ENCODE results near the gene DCDC1.
"Not testable (repeated sequence)": the region's sequence is repeated elsewhere in the genome, so short reads cannot be mapped to it uniquely, and the experiment has no call there.

DCDC1 gene

GRCh38 chr11:30984442-30984816, 385.1 kb downstream of the DCDC1 start:
- Histone ChIP-seq H3K4me3 (ENCODE audit: insufficient read depth, low read depth, low read length, poor library complexity, severe bottlenecking) (no peak overlapping the region), H3K36me3 (ENCODE audit: control insufficient read depth, insufficient read depth, low read length) (no peaks in the 10 kb centered on the region), H3K27me3 (replicated peaks; ENCODE audit: control insufficient read depth, insufficient read depth, low read length, poor library complexity, severe bottlenecking) (no peaks in the 10 kb centered on the region), H3K9me3 (ENCODE audit: control insufficient read depth, low read length) (no peaks in the 10 kb centered on the region), H3K27ac (ENCODE audit: insufficient read depth, low read length, poor library complexity, severe bottlenecking) (no peak overlapping the region), H3K4me1 (ENCODE audit: control insufficient read depth, insufficient read depth, low read length, poor library complexity, severe bottlenecking) (no peaks in the 10 kb centered on the region)
- no peak for DNase-seq

- H3K27ac ChIP-seq (ENCODE audit: insufficient read depth, low read length, poor library complexity, severe bottlenecking) = no peak overlapping the region
- H3K36me3 ChIP-seq (ENCODE audit: control insufficient read depth, insufficient read depth, low read length) = no peaks in the 10 kb centered on the region
Observed at GRCh38 chr11:30983776-30984441, 385.6 kb downstream of the DCDC1 start.

DNA sequence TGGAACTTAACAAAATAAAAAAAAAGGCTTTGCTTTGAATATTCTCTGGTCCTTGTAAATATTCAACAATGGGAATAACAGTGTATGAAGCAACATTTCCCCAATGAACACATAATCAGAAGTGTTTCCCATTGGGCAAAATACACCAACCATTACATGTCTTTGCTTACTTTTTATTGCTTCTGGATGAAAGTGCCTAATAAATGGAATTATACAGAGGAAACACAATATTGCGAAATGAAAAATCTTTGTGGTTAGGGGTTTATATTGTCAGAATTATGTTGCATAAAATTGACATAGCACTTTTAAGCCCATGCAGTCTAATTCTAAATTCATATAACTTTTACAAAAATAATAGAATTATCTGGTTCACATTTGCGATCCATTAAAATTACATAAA, 386.4 kb downstream of the DCDC1 start:
- no peak for DNase-seq
- H3K4me1 ChIP-seq (ENCODE audit: control insufficient read depth, insufficient read depth, low read length, poor library complexity, severe bottlenecking) = no peaks in the 10 kb centered on the region
- no peaks in the 10 kb centered on the region for H3K9me3 ChIP-seq (ENCODE audit: control insufficient read depth, low read length)
- H3K4me3 ChIP-seq (ENCODE audit: insufficient read depth, low read depth, low read length, poor library complexity, severe bottlenecking) = no peak overlapping the region
- no peak overlapping the region for H3K27ac ChIP-seq (ENCODE audit: insufficient read depth, low read length, poor library complexity, severe bottlenecking)
- H3K36me3 ChIP-seq (ENCODE audit: control insufficient read depth, insufficient read depth, low read length) = no peaks in the 10 kb centered on the region
- no peaks in the 10 kb centered on the region for H3K27me3 ChIP-seq (replicated peaks; ENCODE audit: control insufficient read depth, insufficient read depth, low read length, poor library complexity, severe bottlenecking)

More at GRCh38 chr11:30983776-30984441, 385.6 kb downstream of the DCDC1 start:
- no peak for DNase-seq
- H3K9me3 ChIP-seq (ENCODE audit: control insufficient read depth, low read length) = no peaks in the 10 kb centered on the region
- H3K4me1 ChIP-seq (ENCODE audit: control insufficient read depth, insufficient read depth, low read length, poor library complexity, severe bottlenecking) = no peaks in the 10 kb centered on the region
- H3K27me3 ChIP-seq (replicated peaks; ENCODE audit: control insufficient read depth, insufficient read depth, low read length, poor library complexity, severe bottlenecking) = no peaks in the 10 kb centered on the region
- no peak overlapping the region for H3K4me3 ChIP-seq (ENCODE audit: insufficient read depth, low read depth, low read length, poor library complexity, severe bottlenecking)

DNA sequence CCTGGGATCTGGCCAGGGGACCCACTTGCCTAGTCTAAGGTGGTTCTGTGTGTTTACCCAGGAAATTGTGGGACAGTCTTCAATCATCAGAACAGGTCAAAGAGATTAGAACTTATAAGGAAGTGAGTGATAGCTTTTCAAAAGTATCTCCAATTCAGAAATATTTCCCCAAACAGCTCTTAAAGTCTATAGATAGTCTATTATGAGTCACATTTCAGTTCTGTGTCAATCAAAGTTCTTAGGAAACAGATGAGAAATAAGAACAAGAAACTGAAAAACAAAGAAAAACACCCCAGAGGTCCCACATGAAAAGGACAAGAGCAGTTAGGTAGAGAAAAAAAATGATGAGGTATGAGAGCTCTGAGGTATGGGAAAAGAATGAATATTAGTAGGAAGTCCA, 402.0 kb downstream of the DCDC1 start:
- Histone ChIP-seq H3K27ac (ENCODE audit: insufficient read depth, low read length, poor library complexity, severe bottlenecking) (no peak overlapping the region), H3K9me3 (ENCODE audit: control insufficient read depth, low read length) (no peaks in the 10 kb centered on the region), H3K27me3 (replicated peaks; ENCODE audit: control insufficient read depth, insufficient read depth, low read length, poor library complexity, severe bottlenecking) (no peaks in the 10 kb centered on the region), H3K36me3 (ENCODE audit: control insufficient read depth, insufficient read depth, low read length) (no peaks in the 10 kb centered on the region), H3K4me3 (ENCODE audit: insufficient read depth, low read depth, low read length, poor library complexity, severe bottlenecking) (no peak overlapping the region), H3K4me1 (ENCODE audit: control insufficient read depth, insufficient read depth, low read length, poor library complexity, severe bottlenecking) (no peaks in the 10 kb centered on the region)
- no peak for DNase-seq

DNA sequence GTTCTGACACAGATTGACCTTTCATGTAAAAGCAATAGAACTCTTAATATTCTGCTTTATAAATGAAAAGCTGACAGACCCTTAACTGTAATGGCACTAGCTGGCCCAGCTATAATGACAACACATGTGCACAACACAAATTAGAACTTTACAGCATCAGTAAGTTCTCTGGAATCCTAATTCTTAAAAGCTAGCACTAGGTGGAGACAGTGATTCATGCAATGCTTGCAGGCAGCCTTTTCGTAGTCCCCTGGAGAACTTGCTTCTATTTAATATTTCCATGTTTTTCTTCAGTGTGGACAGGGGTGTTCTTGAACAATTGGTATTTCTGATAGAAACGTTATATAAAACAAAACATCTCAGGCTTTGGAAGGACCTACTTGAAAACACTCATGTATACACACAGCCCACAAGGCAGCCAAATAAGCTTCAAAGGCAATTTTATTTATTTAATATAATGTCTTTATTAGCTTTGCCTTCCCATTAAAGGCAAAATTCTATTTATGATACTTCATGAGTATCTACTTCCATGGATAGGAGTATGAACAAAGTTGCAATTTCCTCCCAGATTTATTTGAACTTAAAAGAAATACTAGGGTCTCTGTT, 409.0 kb downstream of the DCDC1 start:
- H3K36me3 ChIP-seq (ENCODE audit: control insufficient read depth, insufficient read depth, low read length) = no peaks in the 10 kb centered on the region
- DNase-seq = no peak
- H3K27me3 ChIP-seq (replicated peaks; ENCODE audit: control insufficient read depth, insufficient read depth, low read length, poor library complexity, severe bottlenecking) = no peaks in the 10 kb centered on the region

GRCh38 chr11:30956751-30957150, 412.8 kb downstream of the DCDC1 start:
- Histone ChIP-seq H3K27me3 (replicated peaks; ENCODE audit: control insufficient read depth, insufficient read depth, low read length, poor library complexity, severe bottlenecking) (no peaks in the 10 kb centered on the region), H3K4me3 (ENCODE audit: insufficient read depth, low read depth, low read length, poor library complexity, severe bottlenecking) (no peak overlapping the region), H3K4me1 (ENCODE audit: control insufficient read depth, insufficient read depth, low read length, poor library complexity, severe bottlenecking) (no peaks in the 10 kb centered on the region), H3K27ac (ENCODE audit: insufficient read depth, low read length, poor library complexity, severe bottlenecking) (no peak overlapping the region), H3K9me3 (ENCODE audit: control insufficient read depth, low read length) (no peaks in the 10 kb centered on the region), H3K36me3 (ENCODE audit: control insufficient read depth, insufficient read depth, low read length) (no peaks in the 10 kb centered on the region)
- DNase-seq = no peak

More for the DNA sequence above, 409.0 kb downstream of the DCDC1 start:
- no peak overlapping the region for H3K27ac ChIP-seq (ENCODE audit: insufficient read depth, low read length, poor library complexity, severe bottlenecking)
- no peaks in the 10 kb centered on the region for H3K9me3 ChIP-seq (ENCODE audit: control insufficient read depth, low read length)
- no peak overlapping the region for H3K4me3 ChIP-seq (ENCODE audit: insufficient read depth, low read depth, low read length, poor library complexity, severe bottlenecking)
- H3K4me1 ChIP-seq (ENCODE audit: control insufficient read depth, insufficient read depth, low read length, poor library complexity, severe bottlenecking) = no peaks in the 10 kb centered on the region

DNA sequence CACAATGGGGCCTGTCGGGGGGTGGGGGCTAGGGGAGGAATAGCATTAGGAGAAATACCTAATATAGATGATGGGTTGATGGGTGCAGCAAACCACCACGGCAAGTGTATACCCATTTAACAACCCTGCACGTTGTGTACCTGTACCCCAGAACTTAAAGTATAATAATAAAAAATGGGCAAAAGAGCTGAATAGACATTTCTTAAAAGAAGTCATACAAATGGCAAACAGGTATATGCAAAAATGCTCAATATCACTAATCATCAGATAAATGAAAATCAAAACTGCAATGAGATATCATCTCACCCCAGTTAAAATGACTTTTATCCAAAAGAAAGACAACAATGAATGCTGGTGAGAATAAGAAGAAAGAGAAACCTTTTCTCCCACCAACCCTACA, 419.7 kb downstream of the DCDC1 start:
- no peak for DNase-seq
- no peaks in the 10 kb centered on the region for H3K4me1 ChIP-seq (ENCODE audit: control insufficient read depth, insufficient read depth, low read length, poor library complexity, severe bottlenecking)
- no peak overlapping the region for H3K4me3 ChIP-seq (ENCODE audit: insufficient read depth, low read depth, low read length, poor library complexity, severe bottlenecking)
- no peaks in the 10 kb centered on the region for H3K36me3 ChIP-seq (ENCODE audit: control insufficient read depth, insufficient read depth, low read length)
- H3K27me3 ChIP-seq (replicated peaks; ENCODE audit: control insufficient read depth, insufficient read depth, low read length, poor library complexity, severe bottlenecking) = no peaks in the 10 kb centered on the region
- H3K27ac ChIP-seq (ENCODE audit: insufficient read depth, low read length, poor library complexity, severe bottlenecking) = no peak overlapping the region
- no peaks in the 10 kb centered on the region for H3K9me3 ChIP-seq (ENCODE audit: control insufficient read depth, low read length)

DNA sequence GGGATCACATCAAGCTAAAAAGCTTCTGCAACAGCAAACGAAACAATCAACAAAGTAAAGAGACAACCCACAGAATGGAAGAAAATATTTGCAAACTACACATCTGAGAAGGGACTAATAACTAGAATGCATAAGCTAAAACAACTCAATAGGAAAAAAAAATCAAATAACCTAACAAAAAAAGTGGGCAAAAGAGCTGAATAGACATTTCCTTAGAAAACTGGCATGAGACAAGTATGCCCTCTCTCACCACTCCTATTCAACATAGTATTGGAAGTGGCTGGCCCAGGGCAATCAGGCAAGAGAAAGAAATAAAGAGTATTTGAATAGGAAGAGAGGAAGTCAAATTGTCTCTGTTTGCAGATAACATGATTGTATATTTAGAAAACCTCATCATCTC, 421.8 kb downstream of the DCDC1 start:
- H3K36me3 ChIP-seq (ENCODE audit: control insufficient read depth, insufficient read depth, low read length); H3K9me3 ChIP-seq (ENCODE audit: control insufficient read depth, low read length); H3K27me3 ChIP-seq (replicated peaks; ENCODE audit: control insufficient read depth, insufficient read depth, low read length, poor library complexity, severe bottlenecking); H3K4me1 ChIP-seq (ENCODE audit: control insufficient read depth, insufficient read depth, low read length, poor library complexity, severe bottlenecking); H3K27ac ChIP-seq (ENCODE audit: insufficient read depth, low read length, poor library complexity, severe bottlenecking); H3K4me3 ChIP-seq (ENCODE audit: insufficient read depth, low read depth, low read length, poor library complexity, severe bottlenecking); DNase-seq: not testable (repeated sequence)

GRCh38 chr11:30938810-30939209, 430.7 kb downstream of the DCDC1 start:
- H3K4me1 ChIP-seq (ENCODE audit: control insufficient read depth, insufficient read depth, low read length, poor library complexity, severe bottlenecking) = no peaks in the 10 kb centered on the region
- no peak overlapping the region for H3K27ac ChIP-seq (ENCODE audit: insufficient read depth, low read length, poor library complexity, severe bottlenecking)
- no peaks in the 10 kb centered on the region for H3K9me3 ChIP-seq (ENCODE audit: control insufficient read depth, low read length)
- no peak overlapping the region for H3K4me3 ChIP-seq (ENCODE audit: insufficient read depth, low read depth, low read length, poor library complexity, severe bottlenecking)
- no peaks in the 10 kb centered on the region for H3K36me3 ChIP-seq (ENCODE audit: control insufficient read depth, insufficient read depth, low read length)
- no peak for DNase-seq
- H3K27me3 ChIP-seq (replicated peaks; ENCODE audit: control insufficient read depth, insufficient read depth, low read length, poor library complexity, severe bottlenecking) = no peaks in the 10 kb centered on the region

DNA sequence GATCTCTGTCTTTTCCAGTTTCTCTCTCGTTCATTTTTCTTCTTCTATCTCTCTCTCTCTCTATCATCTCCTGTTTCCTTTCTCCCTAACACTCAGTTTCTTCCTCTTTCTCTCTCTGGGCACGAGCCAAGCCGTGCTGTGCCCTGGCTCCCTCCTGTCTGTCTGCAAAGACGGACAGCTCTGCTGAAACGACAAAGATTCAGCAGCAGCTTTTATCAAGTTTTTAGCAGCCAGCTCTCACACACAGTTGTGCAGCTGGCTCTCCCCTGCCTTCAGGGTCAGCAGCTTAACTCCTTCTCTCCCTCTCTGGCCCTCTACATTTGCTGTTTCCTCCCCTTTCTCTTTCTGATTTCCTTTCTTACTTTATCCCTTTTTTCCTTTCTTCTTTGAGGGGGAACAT, 431.4 kb downstream of the DCDC1 start:
- Histone ChIP-seq H3K9me3 (ENCODE audit: control insufficient read depth, low read length) (no peaks in the 10 kb centered on the region), H3K36me3 (ENCODE audit: control insufficient read depth, insufficient read depth, low read length) (no peaks in the 10 kb centered on the region), H3K27ac (ENCODE audit: insufficient read depth, low read length, poor library complexity, severe bottlenecking) (no peak overlapping the region), H3K27me3 (replicated peaks; ENCODE audit: control insufficient read depth, insufficient read depth, low read length, poor library complexity, severe bottlenecking) (no peaks in the 10 kb centered on the region), H3K4me3 (ENCODE audit: insufficient read depth, low read depth, low read length, poor library complexity, severe bottlenecking) (no peak overlapping the region), H3K4me1 (ENCODE audit: control insufficient read depth, insufficient read depth, low read length, poor library complexity, severe bottlenecking) (no peaks in the 10 kb centered on the region)
- no peak for DNase-seq

Data from effector memory CD4-positive, alpha-beta T cell (primary cell).